ENCODE data around the gene TM4SF1. TPM values are rescaled to one million over a fixed set of nuclear protein-coding genes. Genes with fewer than 3 reads are reported as not detected.

Gene TM4SF1
- total and polyA plus RNA-seq, 2 donors from 2014 or later = 101 to 173 TPM

- Histone ChIP-seq H3K4me1 (ENCODE audit: control insufficient read depth in 2 of 3, insufficient read depth in 2 of 3, low read depth in 1 of 3, low read length in 3 of 3) (no peaks in the 10 kb centered on the region), H3K27ac (ENCODE audit: low read depth in 2 of 2, low read length in 2 of 2) (no peak overlapping the region)
Measured at GRCh38 chr3:149403443-149403842, 26.0 kb upstream of the TM4SF1 start.

GRCh38 chr3:149402481-149402880, 25.0 kb upstream of the TM4SF1 start:
- no peak for FAIRE-seq

More at GRCh38 chr3:149403443-149403842, 26.0 kb upstream of the TM4SF1 start:
- H3K36me3 ChIP-seq (ENCODE audit: control insufficient read depth in 2 of 3, insufficient read depth in 3 of 3, low read length in 3 of 3) = no peaks in the 10 kb centered on the region
- DNase-seq (no peak), FAIRE-seq (no peak)
- no peak overlapping the region for H3K4me3 ChIP-seq (ENCODE audit: low read length in 3 of 3)
- no peak for TF ChIP-seq CTCF (IDR thresholded peaks at IDR 0.05; ENCODE audit: borderline replicate concordance, extremely low read depth, insufficient read depth)
- H3K27me3 ChIP-seq (ENCODE audit: control insufficient read depth, insufficient read depth, low read length) = no peaks in the 10 kb centered on the region
- no peaks in the 10 kb centered on the region for H3K9me3 ChIP-seq (ENCODE audit: control insufficient read depth in 2 of 3, insufficient read depth in 1 of 3, low read length in 3 of 3)
- intact Hi-C loops (cut with DNase I) = no loop called here
- no peak overlapping the region for H3K9ac ChIP-seq (ENCODE audit: low read length in 3 of 3)

GRCh38 chr3:149401926-149402310, 24.5 kb upstream of the TM4SF1 start:
- no peaks in the 10 kb centered on the region for H3K4me1 ChIP-seq (ENCODE audit: control insufficient read depth in 2 of 3, insufficient read depth in 2 of 3, low read depth in 1 of 3, low read length in 3 of 3)
- intact Hi-C loops (cut with DNase I) = no loop called here
- no peaks in the 10 kb centered on the region for H3K36me3 ChIP-seq (ENCODE audit: control insufficient read depth in 2 of 3, insufficient read depth in 3 of 3, low read length in 3 of 3)
- H3K27me3 ChIP-seq (ENCODE audit: control insufficient read depth, insufficient read depth, low read length) = no peaks in the 10 kb centered on the region
- H3K4me3 ChIP-seq (ENCODE audit: low read length in 3 of 3) = no peak overlapping the region
- DNase-seq (no peak), FAIRE-seq (no peak)
- H3K9ac ChIP-seq (ENCODE audit: low read length in 3 of 3) = no peak overlapping the region
- H3K9me3 ChIP-seq (ENCODE audit: control insufficient read depth in 2 of 3, insufficient read depth in 1 of 3, low read length in 3 of 3) = no peaks in the 10 kb centered on the region
- no peak overlapping the region for H3K27ac ChIP-seq (ENCODE audit: low read depth in 2 of 2, low read length in 2 of 2)
- no peak for TF ChIP-seq CTCF (IDR thresholded peaks at IDR 0.05; ENCODE audit: borderline replicate concordance, extremely low read depth, insufficient read depth)

More at GRCh38 chr3:149402481-149402880, 25.0 kb upstream of the TM4SF1 start:
- Histone ChIP-seq H3K27ac (ENCODE audit: low read depth in 2 of 2, low read length in 2 of 2) (no peak overlapping the region), H3K4me3 (ENCODE audit: low read length in 3 of 3) (no peak overlapping the region), H3K9me3 (ENCODE audit: control insufficient read depth in 2 of 3, insufficient read depth in 1 of 3, low read length in 3 of 3) (no peaks in the 10 kb centered on the region), H3K36me3 (ENCODE audit: control insufficient read depth in 2 of 3, insufficient read depth in 3 of 3, low read length in 3 of 3) (no peaks in the 10 kb centered on the region), H3K4me1 (ENCODE audit: control insufficient read depth in 2 of 3, insufficient read depth in 2 of 3, low read depth in 1 of 3, low read length in 3 of 3) (no peaks in the 10 kb centered on the region), H3K9ac (ENCODE audit: low read length in 3 of 3) (no peak overlapping the region), H3K27me3 (ENCODE audit: control insufficient read depth, insufficient read depth, low read length) (no peaks in the 10 kb centered on the region)
- intact Hi-C loops (cut with DNase I) = no loop called here
- no peak for DNase-seq
- no peak for TF ChIP-seq CTCF (IDR thresholded peaks at IDR 0.05; ENCODE audit: borderline replicate concordance, extremely low read depth, insufficient read depth)
